HepG2 (cell line): Measurements from ENCODE around the gene RARA. TPM values are rescaled to one million over a fixed set of nuclear protein-coding genes. Genes with fewer than 3 reads are reported as not detected.

Experiments
- ATAC-seq: fragments of 200-7000 bp; cut with Tn5 transposase; 3 replicates; pipeline ENCODE4 v1.9.1; 2020; ENCODE audit warnings: mild to moderate bottlenecking, moderate library complexity
- BruUV-seq: library from RNA; stranded (reverse); fragments of 400-500 nt; replicated peaks from 2 replicates; lab custom pipeline; 2021; lab: Mats Ljungman, UMichigan
- CTCF ChIA-PET: fragments of 300-600 bp; formaldehyde crosslinking; extraction: SDS; loops from one replicate; lab custom pipeline; 2021; ENCODE audit warnings: low total read pairs, inconsistent platforms, low intra/inter-chr PET ratio; lab: Yijun Ruan, JAX
- POLR2A ChIA-PET: fragments of 350-600 bp; sonication (Branson Sonifier 250); formaldehyde crosslinking; loops from one replicate; lab custom pipeline; 2020; ENCODE audit warnings: antibody characterized with exemption, inconsistent platforms; lab: Yijun Ruan, JAX
- DNase-seq: peaks from one replicate; pipeline ENCODE4 v3.0.0-alpha.2; 2015; ENCODE audit warnings: low spot score
- FAIRE-seq: peaks from 3 replicates; lab custom pipeline; 2011; peaks lifted over from hg19 to GRCh38; lab: Jason Lieb, UNC
- H2AFZ ChIP-seq: one replicate; pipeline ENCODE4 v1.6.1; 2011; ENCODE audit warnings: low read length, inconsistent platforms
- H3K27ac ChIP-seq: fragments of 300-600 bp; 3 replicates; pipeline ENCODE4 v1.8.0; 2011; ENCODE audit warnings: mixed run types, mild to moderate bottlenecking, mixed read lengths, low read length, inconsistent platforms; ENCODE audit not compliant: insufficient read depth; ENCODE audit errors: extremely low read length
- H3K27me3 ChIP-seq, 2 experiments: fragments of 200-600 bp in 1 of 2; 2 replicates in 1 of 2; 3 replicates in 1 of 2; pipeline versions ENCODE4 v1.6.0 to v1.8.0; 2011; ENCODE audit warnings: low read length in 2 of 2, mild to moderate bottlenecking in 2 of 2, moderate library complexity in 2 of 2, inconsistent platforms in 1 of 2; ENCODE audit not compliant: insufficient read depth in 2 of 2, control insufficient read depth in 1 of 2
- H3K36me3 ChIP-seq, 2 experiments: fragments of 200-600 bp in 1 of 2; replicated peaks in 1 of 2; 2 replicates in 1 of 2; 3 replicates in 1 of 2; pipeline versions ENCODE4 v1.5.1 to v1.8.0; 2011; ENCODE audit warnings: low read length in 2 of 2, inconsistent platforms in 1 of 2; ENCODE audit not compliant: insufficient read depth in 2 of 2, control insufficient read depth in 1 of 2
- H3K4me1 ChIP-seq: 2 replicates; pipeline ENCODE4 v1.5.1; 2012; ENCODE audit warnings: low read length, inconsistent platforms; ENCODE audit not compliant: insufficient read depth
- H3K4me2 ChIP-seq: 2 replicates; pipeline ENCODE4 v1.6.0; 2011; ENCODE audit warnings: low read depth, low read length, inconsistent platforms
- H3K4me3 ChIP-seq, 3 experiments: fragments of 200-600 bp in 1 of 3; sonication (generic), shearing (Covaris generic) in 1 of 3; replicated peaks in 1 of 3; 2 replicates each; pipeline ENCODE4 v1.5.1; 2011 to 2016; ENCODE audit warnings: low read length in 3 of 3, inconsistent platforms in 2 of 3, low read depth in 2 of 3, mild to moderate bottlenecking in 2 of 3, control low read depth in 1 of 3, mixed read lengths in 1 of 3; ENCODE audit not compliant: insufficient read depth in 1 of 3
- H3K79me2 ChIP-seq: one replicate; pipeline ENCODE4 v1.6.1; 2011; ENCODE audit warnings: low read length, inconsistent platforms; ENCODE audit not compliant: insufficient read depth
- H3K9ac ChIP-seq: 2 replicates; pipeline ENCODE4 v1.6.0; 2011; ENCODE audit warnings: mild to moderate bottlenecking, low read depth, low read length, inconsistent platforms; ENCODE audit not compliant: insufficient read depth
- H3K9me3 ChIP-seq: 2 replicates; pipeline ENCODE4 v1.5.1; 2012; ENCODE audit warnings: mild to moderate bottlenecking, low read length
- H4K20me1 ChIP-seq: 2 replicates; pipeline ENCODE4 v1.6.0; 2011; ENCODE audit warnings: inconsistent platforms, mild to moderate bottlenecking, low read length, moderate library complexity; ENCODE audit not compliant: insufficient read depth
- ARNT2 ChIP-seq: sonication (generic); formaldehyde crosslinking; IDR thresholded peaks from 2 replicates; pipeline ENCODE4 v1.8.0; 2022; ENCODE audit warnings: mild to moderate bottlenecking, low read depth, missing genetic modification reagents, moderate library complexity
- HMGXB4 ChIP-seq, 2 experiments: sonication (generic) in 1 of 2; formaldehyde crosslinking in 1 of 2; IDR thresholded peaks; 2 replicates each; pipeline versions ENCODE4 v1.4.0 to v1.6.1; 2018 to 2020; ENCODE audit warnings: missing genetic modification reagents in 2 of 2, borderline replicate concordance in 1 of 2, low read depth in 1 of 2, mild to moderate bottlenecking in 1 of 2, missing biosample characterization in 1 of 2
- HNRNPLL ChIP-seq: fragments of 200-400 bp; formaldehyde crosslinking; IDR thresholded peaks from 2 replicates; pipeline ENCODE4 v1.6.1; 2017; ENCODE audit warnings: mild to moderate bottlenecking, low read depth, low read length; ENCODE audit not compliant: poor library complexity, severe bottlenecking
- MAZ ChIP-seq, 2 experiments: sonication (generic) in 1 of 2; formaldehyde crosslinking in 1 of 2; IDR thresholded peaks; 2 replicates each; pipeline versions ENCODE4 v1.5.0 to v1.6.1; 2012 to 2020; ENCODE audit warnings: low read depth in 2 of 2, mild to moderate bottlenecking in 2 of 2, borderline replicate concordance in 1 of 2, improper control_type of control experiment in 1 of 2, low read length in 1 of 2, missing genetic modification reagents in 1 of 2, moderate library complexity in 1 of 2
- RARA ChIP-seq: IDR thresholded peaks from 2 replicates; pipeline ENCODE4 v1.6.1; 2016; ENCODE audit warnings: missing genetic modification reagents, missing compliant biosample characterization
- STAG1 ChIP-seq: sonication (generic); formaldehyde crosslinking; IDR thresholded peaks from 2 replicates; pipeline ENCODE4 v1.4.0; 2020; ENCODE audit warnings: missing genetic modification reagents
- SYNCRIP ChIP-seq: fragments of 200-400 bp; formaldehyde crosslinking; IDR thresholded peaks from 2 replicates; pipeline ENCODE4 v1.6.1; 2018; ENCODE audit warnings: mild to moderate bottlenecking, low read depth, low read length; ENCODE audit not compliant: insufficient read depth
- TCF12 ChIP-seq, 2 experiments: fragments of 450-650 bp in 1 of 2; sonication (generic) in 1 of 2; formaldehyde crosslinking in 1 of 2; IDR thresholded peaks; 2 replicates each; pipeline versions ENCODE4 v1.6.1 to v1.8.0; 2017 to 2022; ENCODE audit warnings: antibody characterized with exemption in 1 of 2, mild to moderate bottlenecking in 1 of 2, missing genetic modification reagents in 1 of 2, moderate library complexity in 1 of 2
- ZNF230 ChIP-seq: sonication (generic); formaldehyde crosslinking; IDR thresholded peaks from 2 replicates; pipeline ENCODE4 v1.4.0; 2020; ENCODE audit warnings: mild to moderate bottlenecking, missing genetic modification reagents
- ZNF335 ChIP-seq: sonication (generic); formaldehyde crosslinking; IDR thresholded peaks from 2 replicates; pipeline ENCODE4 v1.4.0; 2020; ENCODE audit warnings: missing genetic modification reagents
- ZNF547 ChIP-seq: sonication (generic); formaldehyde crosslinking; IDR thresholded peaks from 2 replicates; pipeline ENCODE4 v1.5.1; 2020; ENCODE audit warnings: mild to moderate bottlenecking, missing genetic modification reagents
- WGBS: methylation state at CpG from one replicate; pipeline ENCODE4 v1.1.6; 2017; ENCODE audit warnings: low lambda C conversion rate; 5-methylcytosine and 5-hydroxymethylcytosine counted together
- in situ Hi-C: cut with HindIII; loops from 2 replicates; pipeline ENCODE4 v1.10.0; 2017; ENCODE audit warnings: low pct_unique_long_range_greater_than_20kb; ENCODE audit not compliant: extremely low pct_ligation_motif_present
- intact Hi-C: fragments of 100-400 bp; cut with micrococcal nuclease; formaldehyde crosslinking; loops from one replicate; pipeline ENCODE4 v1.10.0; 2022; ENCODE audit not compliant: unreplicated experiment
- polyA plus RNA-seq, 8 experiments: library from polyadenylated mRNA; depleted of rRNA in 3 of 8; stranded (reverse) in 7 of 8; unstranded in 1 of 8; fragments of >200 nt; fragmentation: Illumina TruSeq in 4 of 8; extraction: Trizol in 4 of 8; gene quantifications; 2 replicates each; pipeline versions ENCODE4 v1.2.1 to v1.2.3, GENCODE V29; 2011 to 2016; ENCODE audit warnings: low read depth in 4 of 8, missing spikeins in 1 of 8, mixed read lengths in 1 of 8; ENCODE audit not compliant: insufficient read depth in 1 of 8
- total RNA-seq, 5 experiments: library from RNA; depleted of rRNA; stranded (reverse); fragments of >200 nt; fragmentation: Illumina TruSeq; extraction: Trizol; gene quantifications; 2 replicates each; pipeline ENCODE4 v1.2.3, GENCODE V29; 2016; ENCODE audit warnings: low read depth in 1 of 5
- TF ChIP-seq, protein P1 (sequence below): sonication (generic); formaldehyde crosslinking; IDR thresholded peaks from 2 replicates; pipeline ENCODE4 v1.4.0; 2020; ENCODE audit warnings: missing genetic modification reagents
- TF ChIP-seq, protein P2 (sequence below): sonication (generic); formaldehyde crosslinking; IDR thresholded peaks from 2 replicates; pipeline ENCODE4 v1.4.0; 2020; ENCODE audit warnings: mild to moderate bottlenecking, missing genetic modification reagents

The RARA gene
- total and polyA plus RNA-seq, 2 of the 13 experiments (the other 11 are each of a cell fraction or from before 2014, with no cell fraction given), result 6.4 to 8.6 TPM

DNA sequence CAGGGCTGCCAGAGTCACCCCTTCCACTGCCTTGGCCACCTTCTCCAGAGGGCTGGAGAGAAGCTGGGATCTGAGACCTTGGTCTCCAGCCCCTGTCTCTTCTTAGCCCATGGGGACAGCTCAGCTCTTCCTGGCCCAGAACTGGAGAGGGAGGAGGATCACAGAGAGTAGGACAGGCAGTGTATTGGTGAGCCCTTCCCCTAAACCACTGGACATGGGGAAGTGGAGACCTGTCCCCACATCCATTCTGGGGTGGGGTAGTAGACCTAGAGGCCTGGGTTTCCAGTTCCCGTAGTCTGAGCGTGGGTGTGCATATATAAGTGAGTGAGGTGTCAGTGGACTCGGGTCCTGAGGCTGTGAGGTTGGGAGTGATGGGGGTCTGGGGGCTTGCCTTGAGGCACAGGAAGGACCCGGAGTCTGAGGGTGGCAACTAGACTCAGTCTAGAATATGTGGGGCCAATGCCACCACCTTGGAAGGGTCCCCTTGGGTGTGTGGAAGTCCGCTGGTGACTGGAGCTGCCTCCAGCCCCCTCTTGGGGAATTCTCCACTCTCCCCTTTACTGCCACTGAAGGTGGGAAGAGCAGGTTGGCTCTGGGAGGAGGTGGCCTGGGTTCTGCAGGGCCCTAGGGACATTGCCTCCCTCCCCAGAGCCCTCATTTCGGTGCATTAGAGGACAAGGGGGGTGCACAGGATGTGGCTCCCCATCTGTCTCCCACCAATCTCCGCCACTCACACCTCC is 35.6 kb downstream of the RARA start (continued):
- TF ChIP-seq TCF12 (IDR thresholded peaks at IDR 0.05) (no peak), TCF12 (CRISPR knock-in tag; IDR thresholded peaks at IDR 0.05) (no peak), HNRNPLL (no peak), ZNF547 (no peak), STAG1 (CRISPR knock-in tag) (no peak), SYNCRIP (no peak)
- TF ChIP-seq, protein P1, sequence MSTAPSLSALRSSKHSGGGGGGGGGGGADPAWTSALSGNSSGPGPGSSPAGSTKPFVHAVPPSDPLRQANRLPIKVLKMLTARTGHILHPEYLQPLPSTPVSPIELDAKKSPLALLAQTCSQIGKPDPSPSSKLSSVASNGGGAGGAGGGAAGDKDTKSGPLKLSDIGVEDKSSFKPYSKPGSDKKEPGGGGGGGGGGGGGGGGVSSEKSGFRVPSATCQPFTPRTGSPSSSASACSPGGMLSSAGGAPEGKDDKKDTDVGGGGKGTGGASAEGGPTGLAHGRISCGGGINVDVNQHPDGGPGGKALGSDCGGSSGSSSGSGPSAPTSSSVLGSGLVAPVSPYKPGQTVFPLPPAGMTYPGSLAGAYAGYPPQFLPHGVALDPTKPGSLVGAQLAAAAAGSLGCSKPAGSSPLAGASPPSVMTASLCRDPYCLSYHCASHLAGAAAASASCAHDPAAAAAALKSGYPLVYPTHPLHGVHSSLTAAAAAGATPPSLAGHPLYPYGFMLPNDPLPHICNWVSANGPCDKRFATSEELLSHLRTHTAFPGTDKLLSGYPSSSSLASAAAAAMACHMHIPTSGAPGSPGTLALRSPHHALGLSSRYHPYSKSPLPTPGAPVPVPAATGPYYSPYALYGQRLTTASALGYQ (CRISPR knock-in tag), result no peak

DNA sequence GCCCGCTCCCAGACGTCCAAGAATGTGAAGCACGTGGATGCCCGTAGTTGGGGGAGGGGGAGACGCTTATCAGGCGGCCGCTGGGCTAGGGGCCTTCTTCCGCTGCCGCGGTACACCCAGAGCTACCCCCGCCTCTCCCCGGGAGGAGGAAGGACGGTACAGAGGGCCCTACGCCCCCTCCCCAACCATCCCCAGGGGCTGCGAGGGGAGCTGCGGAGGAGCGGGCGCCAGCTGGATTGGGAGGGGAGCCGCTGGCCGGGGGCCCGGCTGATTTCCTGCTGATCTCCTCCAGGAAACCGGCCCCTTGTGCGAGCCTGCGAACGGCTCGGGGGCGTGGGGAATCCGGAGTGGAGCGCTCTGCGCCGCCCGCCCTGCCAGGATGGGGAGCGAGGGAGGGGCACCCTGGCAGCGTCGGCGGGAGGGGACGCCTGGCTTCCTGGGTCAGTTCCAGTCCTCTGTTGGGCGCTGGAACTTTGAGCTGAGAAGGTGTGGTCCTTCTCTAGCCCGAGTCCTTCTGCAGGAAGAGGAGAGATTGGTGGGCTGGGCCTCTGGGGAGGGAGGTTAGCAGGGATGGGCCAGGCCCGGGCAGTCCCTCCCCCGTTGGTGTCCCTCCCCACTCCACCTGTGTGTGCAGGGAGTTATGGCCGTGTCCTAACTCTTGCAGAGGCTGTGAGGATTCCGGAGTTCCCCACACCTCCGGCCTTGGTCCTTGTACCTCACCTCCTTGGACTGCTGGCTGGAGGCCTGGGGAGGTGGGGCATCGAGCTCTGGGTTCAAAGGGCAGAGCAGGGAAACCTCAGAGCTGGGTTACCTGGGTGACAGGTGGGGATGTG is 36.4 kb downstream of the RARA start:
- ATAC-seq, result peak; percentile 77
- WGBS, result under 1% methylated on average over 20 of the region's 45 CpGs
- TF ChIP-seq ZNF230 (CRISPR knock-in tag) (peak; percentile 61; the same call in 1 of the 2 replicates), ARNT2 (peak; percentile 8; the same call in 1 of the 2 replicates), RARA (peak; percentile 65), MAZ (IDR thresholded peaks at IDR 0.05; ENCODE audit: borderline replicate concordance, low read depth, low read length) (peak; percentile 42; the same call in 1 of the 2 replicates), MAZ (CRISPR knock-in tag; IDR thresholded peaks at IDR 0.05; ENCODE audit: low read depth) (peak; percentile 71), HMGXB4 (CRISPR knock-in tag; IDR thresholded peaks at IDR 0.05; ENCODE audit: borderline replicate concordance in 1 of 2, low read depth in 1 of 2) (peak; percentile 31 to 91; a peak in 3 of 4 replicates), ZNF335 (CRISPR knock-in tag) (0 out of 2 replicates have a peak, but pooled peaks have one; percentile 31)
- TF ChIP-seq, protein P2, sequence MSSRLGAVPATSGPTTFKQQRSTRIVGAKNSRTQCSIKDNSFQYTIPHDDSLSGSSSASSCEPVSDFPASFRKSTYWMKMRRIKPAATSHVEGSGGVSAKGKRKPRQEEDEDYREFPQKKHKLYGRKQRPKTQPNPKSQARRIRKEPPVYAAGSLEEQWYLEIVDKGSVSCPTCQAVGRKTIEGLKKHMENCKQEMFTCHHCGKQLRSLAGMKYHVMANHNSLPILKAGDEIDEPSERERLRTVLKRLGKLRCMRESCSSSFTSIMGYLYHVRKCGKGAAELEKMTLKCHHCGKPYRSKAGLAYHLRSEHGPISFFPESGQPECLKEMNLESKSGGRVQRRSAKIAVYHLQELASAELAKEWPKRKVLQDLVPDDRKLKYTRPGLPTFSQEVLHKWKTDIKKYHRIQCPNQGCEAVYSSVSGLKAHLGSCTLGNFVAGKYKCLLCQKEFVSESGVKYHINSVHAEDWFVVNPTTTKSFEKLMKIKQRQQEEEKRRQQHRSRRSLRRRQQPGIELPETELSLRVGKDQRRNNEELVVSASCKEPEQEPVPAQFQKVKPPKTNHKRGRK (CRISPR knock-in tag), result no peak

More for the DNA sequence above, 36.4 kb downstream of the RARA start:
- Histone ChIP-seq H3K36me3 (peaks cover 16 to 25% of the 10 kb centered on the region in 2 experiments), H3K4me1 (peaks cover 69% of the 10 kb centered on the region), H3K27me3 (no peaks in the 10 kb centered on the region), H3K4me3 (peak overlapping the region; percentile 79 to 88 (median 84)), H3K9ac (peak overlapping the region; percentile 76), H3K27ac (peak overlapping the region; percentile 81), H3K4me2 (peak overlapping the region; percentile 94), H3K79me2 (peaks cover 35% of the 10 kb centered on the region), H2AFZ (no peak overlapping the region), H3K9me3 (no peaks in the 10 kb centered on the region), H4K20me1 (peaks cover 15% of the 10 kb centered on the region)
- CTCF ChIA-PET, result interaction anchor here (1.9 kb wide), 1 partner anchor 42 kb away, joined by 5 read pairs; no protein-coding TSS in a partner anchor
- BruUV-seq, result no TSS peak
- intact Hi-C loops (loop anchor here (2.0 kb wide), 1 partner anchor 29 kb away; no protein-coding TSS in a partner anchor), in situ Hi-C loops (no loop called here)
- DNase-seq (peak; percentile 84), FAIRE-seq (peak; percentile 99)
- POLR2A ChIA-PET, result interaction anchor here (0.6 to 6.6 kb wide), 24 partner anchors 8 to 1343 kb away, joined by 3 to 48 read pairs (median 4); partner anchors contain the start of genes CASC3, EIF1, RARA and TOP2A
